ENCODE results near the gene ABHD15. TPM values are rescaled to one million over a fixed set of nuclear protein-coding genes. Genes with fewer than 3 reads are reported as not detected.

Gene ABHD15
- polyA plus RNA-seq, 1 donor from 2014 or later = 0.21 TPM

- Histone ChIP-seq H3K27ac (ENCODE audit: low read length) (no peak within 1 kb of the TSS), H3K79me2 (replicated peaks; ENCODE audit: insufficient read depth, low read length) (no peaks in the 10 kb centered on the region), H3K27me3 (ENCODE audit: insufficient read depth, low read depth, low read length) (peaks cover 44% of the 10 kb centered on the region), H3K9me3 (ENCODE audit: low read length) (no peaks in the 10 kb centered on the region), H3K9me2 (ENCODE audit: insufficient read depth, low read length) (no peaks in the 10 kb centered on the region), H4K20me1 (ENCODE audit: insufficient read depth) (no peaks in the 10 kb centered on the region), H3K4me2 (ENCODE audit: low read length) (peak within 1 kb of the TSS; percentile 58), H2AFZ (ENCODE audit: low read depth, low read length) (no peak within 1 kb of the TSS), H3K4me3 (ENCODE audit: low read length) (peak within 1 kb of the TSS; percentile 84), H3K36me3 (ENCODE audit: insufficient read depth, low read length) (no peaks in the 10 kb centered on the region), H3K9ac (ENCODE audit: low read length) (peak within 1 kb of the TSS; percentile 51), H3F3A (ENCODE audit: insufficient read depth, low read length, poor library complexity, severe bottlenecking) (no peaks in the 10 kb centered on the region)
- TF ChIP-seq, protein P1, sequence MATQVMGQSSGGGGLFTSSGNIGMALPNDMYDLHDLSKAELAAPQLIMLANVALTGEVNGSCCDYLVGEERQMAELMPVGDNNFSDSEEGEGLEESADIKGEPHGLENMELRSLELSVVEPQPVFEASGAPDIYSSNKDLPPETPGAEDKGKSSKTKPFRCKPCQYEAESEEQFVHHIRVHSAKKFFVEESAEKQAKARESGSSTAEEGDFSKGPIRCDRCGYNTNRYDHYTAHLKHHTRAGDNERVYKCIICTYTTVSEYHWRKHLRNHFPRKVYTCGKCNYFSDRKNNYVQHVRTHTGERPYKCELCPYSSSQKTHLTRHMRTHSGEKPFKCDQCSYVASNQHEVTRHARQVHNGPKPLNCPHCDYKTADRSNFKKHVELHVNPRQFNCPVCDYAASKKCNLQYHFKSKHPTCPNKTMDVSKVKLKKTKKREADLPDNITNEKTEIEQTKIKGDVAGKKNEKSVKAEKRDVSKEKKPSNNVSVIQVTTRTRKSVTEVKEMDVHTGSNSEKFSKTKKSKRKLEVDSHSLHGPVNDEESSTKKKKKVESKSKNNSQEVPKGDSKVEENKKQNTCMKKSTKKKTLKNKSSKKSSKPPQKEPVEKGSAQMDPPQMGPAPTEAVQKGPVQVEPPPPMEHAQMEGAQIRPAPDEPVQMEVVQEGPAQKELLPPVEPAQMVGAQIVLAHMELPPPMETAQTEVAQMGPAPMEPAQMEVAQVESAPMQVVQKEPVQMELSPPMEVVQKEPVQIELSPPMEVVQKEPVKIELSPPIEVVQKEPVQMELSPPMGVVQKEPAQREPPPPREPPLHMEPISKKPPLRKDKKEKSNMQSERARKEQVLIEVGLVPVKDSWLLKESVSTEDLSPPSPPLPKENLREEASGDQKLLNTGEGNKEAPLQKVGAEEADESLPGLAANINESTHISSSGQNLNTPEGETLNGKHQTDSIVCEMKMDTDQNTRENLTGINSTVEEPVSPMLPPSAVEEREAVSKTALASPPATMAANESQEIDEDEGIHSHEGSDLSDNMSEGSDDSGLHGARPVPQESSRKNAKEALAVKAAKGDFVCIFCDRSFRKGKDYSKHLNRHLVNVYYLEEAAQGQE (IDR thresholded peaks at IDR 0.05; ENCODE audit: borderline replicate concordance) = no peak
- TF ChIP-seq POLR2AphosphoS5 (IDR thresholded peaks at IDR 0.05) = no peak
- TF ChIP-seq MXI1 (conservative IDR thresholded peaks at IDR 0.05; ENCODE audit: poor library complexity, severe bottlenecking) = peak; percentile 46
- no peak for TF ChIP-seq EZH2 (IDR thresholded peaks at IDR 0.05; ENCODE audit: borderline replicate concordance, insufficient read depth, low read length, poor library complexity, severe bottlenecking)
- no peak for TF ChIP-seq SMC3 (conservative IDR thresholded peaks at IDR 0.05; ENCODE audit: poor library complexity)
Measured at GRCh38 chr17:29568331-29569244, 1.8 kb upstream of the ABHD15 start, which contains the start of gene TP53I13. TSS of gene TP53I13 (plus strand) at chr17:29568701. CDS start at chr17:29568759, 58 bp downstream.

DNA sequence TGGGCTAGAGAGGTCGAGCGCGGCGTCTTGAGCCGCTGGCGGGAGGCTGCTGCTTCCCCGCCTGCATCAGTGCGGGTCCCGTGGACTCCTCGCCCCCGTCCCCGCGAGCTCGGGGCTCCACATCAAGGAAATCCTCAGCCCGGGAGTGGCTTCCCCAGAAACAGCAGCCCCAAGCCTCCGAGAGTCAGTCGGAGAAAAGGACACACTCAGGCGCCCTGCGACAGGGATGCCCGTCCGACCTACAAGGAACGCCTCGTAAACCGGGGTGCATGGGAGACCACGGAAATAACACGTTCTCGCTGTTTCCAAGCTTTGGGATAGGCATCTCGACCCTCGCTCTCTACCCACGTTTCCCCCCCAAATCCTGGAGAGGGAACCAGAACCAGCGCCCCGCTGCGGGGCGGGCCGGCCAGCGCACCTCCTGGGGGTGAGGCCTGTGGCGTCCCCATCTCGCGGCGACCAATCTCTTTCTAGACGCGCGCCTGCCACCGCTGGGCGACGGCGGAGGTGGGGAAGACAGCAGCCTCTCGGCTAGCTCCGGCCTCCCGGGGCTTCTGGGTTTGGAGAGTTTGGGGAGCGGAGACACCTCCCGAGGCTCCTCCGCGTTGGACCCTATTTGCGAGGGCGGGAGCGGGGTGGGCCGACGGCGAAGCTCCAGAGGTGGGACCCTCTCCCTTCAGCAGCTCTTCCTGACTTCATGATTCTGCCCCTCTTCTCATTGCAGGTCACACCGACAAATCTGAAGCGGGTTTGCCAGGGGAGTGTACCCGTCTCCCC lies 905 bp upstream of the ABHD15 start:
- H3K9ac ChIP-seq (ENCODE audit: low read length) = peak overlapping the region; percentile 34
- peak overlapping the region; percentile 84 for H3K4me3 ChIP-seq (ENCODE audit: low read length)
- peaks cover 44% of the 10 kb centered on the region for H3K27me3 ChIP-seq (ENCODE audit: insufficient read depth, low read depth, low read length)
- no peaks in the 10 kb centered on the region for H3K9me3 ChIP-seq (ENCODE audit: low read length)
- H3F3A ChIP-seq (ENCODE audit: insufficient read depth, low read length, poor library complexity, severe bottlenecking) = no peaks in the 10 kb centered on the region
- no peaks in the 10 kb centered on the region for H3K79me2 ChIP-seq (replicated peaks; ENCODE audit: insufficient read depth, low read length)
- H3K9me2 ChIP-seq (ENCODE audit: insufficient read depth, low read length) = no peaks in the 10 kb centered on the region
- no peaks in the 10 kb centered on the region for H3K36me3 ChIP-seq (ENCODE audit: insufficient read depth, low read length)
- no peak overlapping the region for H3K27ac ChIP-seq (ENCODE audit: low read length)
- H4K20me1 ChIP-seq (ENCODE audit: insufficient read depth) = no peaks in the 10 kb centered on the region
- peak overlapping the region; percentile 58 for H3K4me2 ChIP-seq (ENCODE audit: low read length)
- no peak for TF ChIP-seq SMC3 (conservative IDR thresholded peaks at IDR 0.05; ENCODE audit: poor library complexity)
- no peak for TF ChIP-seq TAF1 (IDR thresholded peaks at IDR 0.05; ENCODE audit: low read depth)
- TF ChIP-seq POLR2AphosphoS5 (IDR thresholded peaks at IDR 0.05) = no peak
- peak; percentile 41 for TF ChIP-seq CTCF (IDR thresholded peaks at IDR 0.05; ENCODE audit: poor library complexity, severe bottlenecking)
- no peak for TF ChIP-seq EP300 (conservative IDR thresholded peaks at IDR 0.05; ENCODE audit: poor library complexity, severe bottlenecking)
- TF ChIP-seq EZH2 (IDR thresholded peaks at IDR 0.05; ENCODE audit: borderline replicate concordance, insufficient read depth, low read length, poor library complexity, severe bottlenecking) = peak; percentile 78
- TF ChIP-seq MXI1 (conservative IDR thresholded peaks at IDR 0.05; ENCODE audit: poor library complexity, severe bottlenecking) = no peak
- TF ChIP-seq RAD21 (conservative IDR thresholded peaks at IDR 0.05) = no peak
- TF ChIP-seq, protein P1 (IDR thresholded peaks at IDR 0.05; ENCODE audit: borderline replicate concordance) = no peak
- no peak overlapping the region for H2AFZ ChIP-seq (ENCODE audit: low read depth, low read length)
